Ecto neural progenitor cell (in vitro differentiated cells): Measurements from ENCODE around the gene SLC16A10.
"Not testable (repeated sequence)": the region's sequence is repeated elsewhere in the genome, so short reads cannot be mapped to it uniquely, and the experiment has no call there.

Source experiments
- DNase-seq: peaks from one replicate; pipeline ENCODE4 v3.0.0-alpha.2; 2018; ENCODE audit warnings: low spot score

Gene SLC16A10, protein sequence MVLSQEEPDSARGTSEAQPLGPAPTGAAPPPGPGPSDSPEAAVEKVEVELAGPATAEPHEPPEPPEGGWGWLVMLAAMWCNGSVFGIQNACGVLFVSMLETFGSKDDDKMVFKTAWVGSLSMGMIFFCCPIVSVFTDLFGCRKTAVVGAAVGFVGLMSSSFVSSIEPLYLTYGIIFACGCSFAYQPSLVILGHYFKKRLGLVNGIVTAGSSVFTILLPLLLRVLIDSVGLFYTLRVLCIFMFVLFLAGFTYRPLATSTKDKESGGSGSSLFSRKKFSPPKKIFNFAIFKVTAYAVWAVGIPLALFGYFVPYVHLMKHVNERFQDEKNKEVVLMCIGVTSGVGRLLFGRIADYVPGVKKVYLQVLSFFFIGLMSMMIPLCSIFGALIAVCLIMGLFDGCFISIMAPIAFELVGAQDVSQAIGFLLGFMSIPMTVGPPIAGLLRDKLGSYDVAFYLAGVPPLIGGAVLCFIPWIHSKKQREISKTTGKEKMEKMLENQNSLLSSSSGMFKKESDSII

GRCh38 chr6:111087106-111087835, at the start of gene SLC16A10:
SLC16A10 (plus strand) TSS chr6:111087503; CDS start chr6:111087753, 250 bp downstream.
- peak; percentile 85 for DNase-seq

DNA sequence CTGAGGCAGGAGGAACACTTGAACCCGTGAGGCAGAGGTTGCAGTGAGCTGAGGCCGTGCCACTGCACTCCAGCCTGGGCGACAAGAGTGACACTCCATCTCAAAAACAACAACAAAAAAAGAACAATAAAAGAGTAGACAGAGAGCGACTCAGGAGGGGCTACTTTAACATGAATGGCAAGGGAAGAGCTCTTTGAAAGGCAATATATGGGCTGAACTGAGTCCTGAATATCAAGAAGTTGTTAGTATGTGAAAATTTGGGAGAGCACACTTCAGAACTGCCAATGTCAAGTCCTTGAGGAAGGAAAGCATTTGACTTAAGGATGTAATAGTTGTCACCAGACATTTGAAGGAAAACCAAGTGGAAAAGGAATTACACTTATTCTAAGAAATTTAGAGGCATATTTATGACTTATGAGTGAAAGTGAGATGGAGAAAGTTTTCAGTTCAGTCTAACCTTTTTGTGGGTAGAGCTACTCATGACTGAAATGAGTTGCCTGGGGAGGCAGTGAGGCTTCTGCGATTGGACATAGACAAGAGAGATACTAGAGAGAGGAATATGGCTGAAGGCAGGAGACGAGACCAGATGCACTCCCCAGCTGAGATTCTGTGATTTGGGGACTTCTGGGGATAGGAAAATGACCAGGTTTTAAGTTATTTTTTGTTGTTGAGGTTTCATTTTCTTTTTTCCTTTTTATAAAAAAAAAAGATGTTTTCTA, 48.6 kb upstream of the SLC16A10 start:
- no peak for DNase-seq

DNA sequence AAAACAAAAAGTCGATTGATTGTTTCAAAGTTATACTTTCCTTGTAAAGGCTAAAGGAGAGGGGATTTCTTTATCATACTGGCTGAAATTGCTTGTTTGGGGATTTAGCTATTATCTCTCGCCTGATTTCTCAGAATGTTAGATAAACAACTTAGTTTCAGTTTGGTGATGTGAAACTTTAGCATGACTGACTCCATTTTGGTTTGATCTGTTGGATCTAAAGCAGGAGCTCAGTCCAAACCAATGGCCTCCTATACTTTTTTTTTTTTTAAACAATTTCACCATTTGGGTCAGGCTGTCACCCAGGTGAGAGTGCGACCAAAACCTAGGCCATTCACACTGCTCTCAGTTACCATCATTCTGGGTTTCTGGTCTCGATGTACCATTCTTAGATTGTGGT, 45.4 kb upstream of the SLC16A10 start:
- no peak for DNase-seq

DNA sequence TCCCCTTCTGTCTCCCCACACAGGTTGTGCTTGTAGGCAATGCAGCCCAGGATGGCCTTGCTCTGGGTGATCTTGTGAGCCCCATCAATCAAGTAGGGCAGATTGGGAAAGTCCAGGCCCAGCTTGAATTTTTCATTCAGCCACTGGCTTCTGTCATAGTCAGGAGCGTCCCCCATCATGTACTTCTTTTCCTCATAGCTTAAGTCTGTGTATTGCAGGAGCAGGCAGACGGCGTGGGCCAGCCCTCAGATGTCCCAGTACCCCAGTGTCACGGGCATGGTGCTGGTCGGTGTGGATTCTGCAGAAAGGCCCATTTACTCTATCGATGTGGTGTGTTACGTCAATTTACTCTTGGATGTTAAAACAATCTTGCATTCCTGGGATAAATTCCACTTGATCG, 40.1 kb upstream of the SLC16A10 start:
- DNase-seq: no peak

DNA sequence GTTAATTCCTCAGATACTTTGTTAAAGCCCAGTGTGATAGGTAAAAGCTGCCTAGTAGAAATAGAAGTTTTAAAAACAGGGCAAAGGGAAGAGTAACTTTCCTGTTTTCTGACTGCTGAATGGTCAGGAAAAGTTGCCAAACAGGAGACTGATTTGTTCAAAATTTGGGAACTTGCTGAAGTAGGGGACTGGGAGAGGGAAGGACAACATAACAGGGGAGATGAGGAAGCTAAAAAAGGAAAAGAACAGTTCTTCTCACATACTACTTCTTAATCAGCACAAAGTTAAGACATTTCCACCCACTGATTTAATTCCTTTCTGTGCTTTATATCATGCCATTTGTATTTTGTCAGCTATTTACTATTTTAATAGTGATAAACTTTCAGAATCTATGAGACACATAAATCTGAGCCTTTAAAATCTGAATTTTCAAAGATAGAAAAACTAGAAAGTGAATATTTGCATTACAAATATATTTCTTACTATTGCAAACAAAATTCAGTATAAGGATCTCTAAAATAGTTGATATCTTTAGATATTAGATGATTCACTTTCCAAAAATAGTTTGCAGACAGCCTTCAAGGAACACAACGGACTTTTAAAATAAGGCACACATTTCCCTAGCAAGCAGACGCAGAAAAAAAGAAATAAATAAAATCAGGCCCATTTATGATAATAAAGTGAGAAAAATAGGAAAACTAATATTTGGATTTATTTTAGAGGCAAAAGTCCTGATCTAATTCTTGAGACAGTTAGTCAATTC, 36.9 kb upstream of the SLC16A10 start:
- DNase-seq: no peak

- no peak for DNase-seq
These were observed 35.1 kb upstream of the SLC16A10 start for GRCh38 chr6:111052171-111052570.

GRCh38 chr6:111057074-111057752, 30.1 kb upstream of the SLC16A10 start:
- no peak for DNase-seq

DNA sequence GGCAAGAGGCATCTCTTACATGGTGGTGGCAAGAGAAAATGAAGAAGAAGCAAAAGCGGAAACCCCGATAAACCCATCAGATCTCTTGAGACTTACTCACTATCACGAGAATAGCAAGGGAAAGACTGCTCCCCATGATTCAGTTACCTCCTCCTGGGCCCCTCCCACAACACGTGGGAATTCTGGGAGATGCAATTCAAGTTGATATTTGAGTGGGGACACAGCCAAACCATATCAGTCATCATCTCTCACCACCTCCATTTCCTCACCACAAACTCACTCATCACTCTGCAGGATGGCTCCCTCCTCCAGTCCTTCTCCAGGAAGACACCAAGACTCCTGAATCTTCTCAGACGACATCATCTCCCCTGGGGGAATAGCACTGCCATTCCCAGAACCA, 25.8 kb upstream of the SLC16A10 start:
- DNase-seq: no peak

DNA sequence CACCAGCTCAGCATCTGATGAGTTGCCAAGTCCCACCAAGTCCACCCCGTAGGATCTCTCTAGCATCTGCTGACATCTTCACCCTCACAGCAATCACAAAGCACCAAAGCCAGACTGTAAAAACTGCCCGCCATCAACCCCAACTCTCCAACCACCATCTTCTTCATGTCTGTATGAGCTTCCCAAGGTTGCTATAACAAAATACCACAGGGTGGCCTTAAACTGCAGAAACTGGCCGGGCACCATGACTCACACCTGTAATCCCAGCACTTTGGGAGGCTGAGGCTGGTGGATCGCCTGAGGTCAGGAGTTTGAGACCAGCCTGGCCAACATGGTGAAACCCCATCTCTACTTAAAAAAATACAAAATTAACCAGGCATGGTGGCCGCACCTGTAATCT, 25.3 kb upstream of the SLC16A10 start:
- DNase-seq: not testable (repeated sequence)

- DNase-seq: not testable (repeated sequence)
These were observed 24.4 kb upstream of the SLC16A10 start for GRCh38 chr6:111062860-111063259.

GRCh38 chr6:111068109-111068865, 19.0 kb upstream of the SLC16A10 start:
- DNase-seq: no peak

- DNase-seq: no peak
These were observed 18.5 kb upstream of the SLC16A10 start for GRCh38 chr6:111068866-111069234.

DNA sequence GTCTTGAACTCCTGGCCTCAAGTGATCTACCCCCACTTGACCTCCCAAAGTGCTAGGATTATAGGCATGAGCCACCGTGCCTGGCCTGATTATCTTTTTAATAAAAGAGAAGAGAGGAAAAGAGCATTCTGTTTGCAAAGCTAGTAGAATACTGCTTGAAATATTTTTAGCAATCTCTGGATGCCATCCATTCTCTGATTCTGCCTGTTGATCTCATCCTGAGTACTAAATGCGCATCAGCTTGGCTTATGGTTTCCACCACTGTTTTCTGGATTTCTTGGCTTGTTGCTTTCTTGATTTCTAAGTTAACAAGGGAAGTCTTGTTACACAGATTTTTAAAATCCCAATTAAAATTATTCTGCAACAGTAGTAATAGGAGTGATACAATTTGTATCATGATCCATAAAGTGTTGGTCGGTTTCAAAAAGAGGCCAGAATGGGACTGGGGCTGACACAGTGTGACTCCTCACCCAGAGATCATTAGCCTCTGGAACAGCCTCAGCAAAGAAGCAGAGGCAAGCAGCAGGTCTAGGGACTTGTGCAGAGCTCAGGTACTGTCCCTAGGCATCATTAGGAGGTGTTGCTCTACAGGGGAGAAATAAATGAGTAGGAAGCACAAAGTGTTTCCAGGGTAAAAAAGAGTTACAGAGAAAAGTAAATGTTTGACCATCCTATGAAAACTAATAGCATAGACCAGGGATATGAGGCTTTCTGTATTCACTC, 17.8 kb upstream of the SLC16A10 start:
- no peak for DNase-seq

DNA sequence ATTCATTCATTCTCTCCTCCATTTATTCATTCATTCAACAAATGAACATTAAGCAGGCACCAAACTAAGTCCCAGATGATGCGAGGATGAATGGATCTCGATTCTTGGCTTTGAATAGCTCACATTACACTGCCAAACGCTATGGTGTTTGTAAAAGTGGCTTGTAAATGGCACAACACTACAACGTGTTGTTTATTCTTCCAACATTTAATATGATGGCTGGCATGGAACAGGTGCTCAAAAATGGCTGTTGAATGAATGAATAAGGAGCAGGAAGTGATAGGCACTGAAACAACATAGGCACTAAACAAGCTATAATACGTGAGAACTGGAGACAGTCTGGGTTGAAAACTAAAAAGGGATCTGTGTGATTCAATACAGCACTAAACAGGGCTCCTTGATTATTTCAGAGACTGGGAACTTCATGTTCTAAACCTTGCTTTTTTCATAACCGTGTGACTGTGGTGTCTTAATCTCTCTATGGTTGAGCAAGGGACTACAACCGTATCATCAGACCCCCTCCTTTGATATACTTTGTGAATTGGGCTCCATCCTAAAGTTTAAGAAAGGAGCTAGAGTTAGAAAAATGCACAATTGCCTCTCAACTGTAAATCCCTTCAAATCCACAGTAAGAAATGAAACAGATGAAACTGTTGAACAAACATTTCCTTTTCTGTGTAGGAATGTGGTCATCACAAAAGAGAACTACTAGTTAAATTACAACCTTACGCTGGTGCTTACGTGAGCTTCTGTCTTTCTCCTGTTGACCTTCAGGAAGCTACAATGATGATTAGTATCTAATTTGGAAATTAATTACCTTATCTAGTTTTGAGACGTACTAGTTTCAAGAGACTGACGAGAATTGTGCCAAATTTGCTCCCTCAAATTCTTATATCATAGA, 16.9 kb upstream of the SLC16A10 start:
- no peak for DNase-seq

- DNase-seq: no peak
These were observed 14.4 kb upstream of the SLC16A10 start for GRCh38 chr6:111072801-111073360.

- DNase-seq: no peak
These were observed 13.0 kb upstream of the SLC16A10 start for GRCh38 chr6:111074311-111074710.

DNA sequence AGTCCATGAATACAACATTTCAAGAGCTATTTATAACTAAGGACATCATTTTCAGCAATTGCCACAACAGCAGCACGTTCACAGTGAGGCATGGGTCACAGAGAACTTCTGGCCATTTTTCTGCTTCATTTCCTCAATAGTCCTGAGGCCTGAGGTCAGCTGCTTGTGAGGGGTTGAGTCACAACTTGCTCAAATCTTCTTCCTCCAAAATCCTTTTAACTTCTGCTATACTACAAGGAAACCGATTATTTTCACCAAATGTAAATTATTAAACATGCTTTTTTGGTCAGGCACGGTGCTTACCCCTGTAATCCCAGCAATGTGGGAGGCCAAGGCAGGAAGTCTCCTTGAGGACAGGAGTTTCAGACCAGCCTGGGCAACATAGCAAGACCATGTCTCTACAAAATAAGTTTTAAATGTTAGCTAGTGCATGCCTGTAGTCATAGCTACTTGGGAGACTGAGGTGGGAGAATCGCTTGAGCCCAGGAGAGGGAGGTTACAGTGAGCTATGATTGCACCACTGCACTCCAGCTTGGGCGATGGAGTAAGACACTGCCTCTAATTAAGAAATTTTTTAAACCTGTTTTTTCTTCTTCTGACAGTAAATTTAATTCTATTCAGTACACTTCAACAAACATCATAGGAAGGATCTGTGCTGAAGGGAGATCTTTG, 11.1 kb upstream of the SLC16A10 start:
- DNase-seq: no peak

GRCh38 chr6:111080698-111081097, 6.6 kb upstream of the SLC16A10 start:
- no peak for DNase-seq
